Keratinocyte (primary cell): ENCODE data around the gene ARRB1. TPM values are rescaled to one million over a fixed set of nuclear protein-coding genes. Genes with fewer than 3 reads are reported as not detected.

Experiments
- DNase-seq: peaks from one replicate; pipeline ENCODE4 v3.0.0-alpha.2; 2011; ENCODE audit warnings: low read depth, missing footprints, low spot score
- FAIRE-seq: peaks from 2 replicates; lab custom pipeline; 2011; peaks lifted over from hg19 to GRCh38; lab: Jason Lieb, UNC
- H2AFZ ChIP-seq: 2 replicates; pipeline ENCODE4 v1.6.0; 2012; ENCODE audit warnings: low read length, control low read depth, inconsistent platforms; ENCODE audit not compliant: control insufficient read depth
- H3K27ac ChIP-seq: 2 replicates; pipeline ENCODE4 v1.5.1; 2011; ENCODE audit warnings: low read length; ENCODE audit not compliant: control insufficient read depth, insufficient read depth
- H3K27me3 ChIP-seq: 3 replicates; pipeline ENCODE4 v1.6.0; 2011; ENCODE audit warnings: low read length; ENCODE audit not compliant: control insufficient read depth, insufficient read depth; ENCODE audit errors: extremely low read depth
- H3K36me3 ChIP-seq, 2 experiments: 2 replicates in 1 of 2; 3 replicates in 1 of 2; pipeline ENCODE4 v1.5.1; 2011; ENCODE audit warnings: low read length in 2 of 2, mild to moderate bottlenecking in 1 of 2; ENCODE audit not compliant: control insufficient read depth in 2 of 2, insufficient read depth in 2 of 2; ENCODE audit errors: extremely low read depth in 1 of 2
- H3K4me1 ChIP-seq: 3 replicates; pipeline ENCODE4 v1.5.1; 2011; ENCODE audit warnings: low read length; ENCODE audit not compliant: control insufficient read depth, insufficient read depth; ENCODE audit errors: extremely low read depth
- H3K4me2 ChIP-seq: 3 replicates; pipeline ENCODE4 v1.6.0; 2011; ENCODE audit warnings: low read depth, low read length; ENCODE audit not compliant: control insufficient read depth, insufficient read depth; ENCODE audit errors: extremely low read depth
- H3K4me3 ChIP-seq, 3 experiments: fragments of 200-600 bp in 1 of 3; sonication (generic) in 1 of 3; 2 replicates in 2 of 3; 3 replicates in 1 of 3; pipeline ENCODE4 v1.5.1; 2011 to 2016; ENCODE audit warnings: low read length in 3 of 3, mild to moderate bottlenecking in 3 of 3, control low read depth in 2 of 3, inconsistent platforms in 1 of 3, low read depth in 1 of 3, mixed read lengths in 1 of 3, mixed run types in 1 of 3, moderate library complexity in 1 of 3; ENCODE audit not compliant: control insufficient read depth in 2 of 3, insufficient read depth in 2 of 3; ENCODE audit errors: extremely low read depth in 1 of 3
- H3K79me2 ChIP-seq: 2 replicates; pipeline ENCODE4 v1.6.0; 2012; ENCODE audit warnings: low read length; ENCODE audit not compliant: control insufficient read depth, insufficient read depth
- H3K9ac ChIP-seq: 3 replicates; pipeline ENCODE4 v1.6.0; 2011; ENCODE audit warnings: low read length; ENCODE audit not compliant: control insufficient read depth, insufficient read depth; ENCODE audit errors: extremely low read depth
- H3K9me1 ChIP-seq: 3 replicates; pipeline ENCODE4 v1.6.0; 2011; ENCODE audit warnings: low read length; ENCODE audit not compliant: control insufficient read depth, insufficient read depth; ENCODE audit errors: extremely low read depth
- H3K9me3 ChIP-seq: 2 replicates; pipeline ENCODE4 v1.5.1; 2012; ENCODE audit warnings: low read depth, low read length; ENCODE audit not compliant: control insufficient read depth
- H4K20me1 ChIP-seq: 3 replicates; pipeline ENCODE4 v1.6.0; 2011; ENCODE audit warnings: low read length; ENCODE audit not compliant: control insufficient read depth, insufficient read depth; ENCODE audit errors: extremely low read depth
- CTCF ChIP-seq, 3 experiments: IDR thresholded peaks in 1 of 3; conservative IDR thresholded peaks in 1 of 3; optimal IDR thresholded peaks in 1 of 3; 2 replicates in 2 of 3; 3 replicates in 1 of 3; pipeline versions ENCODE3 to v1.5.1; 2011; ENCODE audit warnings: low read length in 3 of 3, mild to moderate bottlenecking in 3 of 3, moderate library complexity in 2 of 3, control low read depth in 1 of 3, inconsistent platforms in 1 of 3; ENCODE audit not compliant: insufficient read depth in 2 of 3; ENCODE audit errors: extremely low read depth in 1 of 3
- EZH2 ChIP-seq: IDR thresholded peaks from one replicate; pipeline ENCODE4 v1.6.1; 2012; ENCODE audit warnings: inconsistent platforms, mild to moderate bottlenecking, low read length, moderate library complexity
- dilution Hi-C: fragments of 300-500 bp; cut with MboI; formaldehyde crosslinking; loops from one replicate; pipeline ENCODE4 v1.7.0; 2020; ENCODE audit warnings: low sequenced_read_pairs; ENCODE audit not compliant: extremely low pct_ligation_motif_present
- polyA plus RNA-seq, 5 experiments: library from polyadenylated mRNA; depleted of rRNA in 3 of 5; stranded (reverse) in 3 of 5; stranded (forward) in 1 of 5; unstranded in 1 of 5; fragments of >200 nt; gene quantifications; 1 replicate in 1 of 5; 2 replicates in 3 of 5; 3 replicates in 1 of 5; pipeline versions ENCODE4 v1.2.1 to v1.2.3, GENCODE V29; 2011 to 2012; ENCODE audit warnings: missing spikeins in 2 of 5, low read depth in 1 of 5, low replicate concordance in 1 of 5

The ARRB1 gene
- polyA plus RNA-seq, 1 donor (not counting 4 experiments of a cell fraction or from before 2014, with no cell fraction given), result 0.94 TPM

DNA sequence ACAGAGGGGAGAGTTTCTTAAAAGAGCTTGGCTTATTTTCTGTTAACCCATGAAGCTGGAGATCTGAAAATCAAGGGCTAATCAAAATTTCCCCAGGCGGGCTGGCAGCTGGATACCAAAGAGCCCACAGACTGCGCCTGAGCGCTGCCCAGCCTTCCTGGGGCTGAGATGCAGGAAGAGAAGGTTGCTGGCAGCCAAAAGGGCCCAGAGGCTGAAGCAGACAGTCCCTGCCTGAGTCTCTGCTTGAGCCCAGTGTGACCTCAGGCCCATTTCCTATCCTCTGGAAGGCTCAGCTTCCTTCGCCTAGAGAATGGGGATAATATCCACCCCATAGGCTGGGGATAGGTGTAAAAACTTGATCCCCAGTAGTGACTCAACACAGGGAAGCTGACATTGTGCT is 49.1 kb downstream of the ARRB1 start:
- no peaks in the 10 kb centered on the region for H4K20me1 ChIP-seq
- H3K27me3 ChIP-seq, result no peaks in the 10 kb centered on the region
- no peaks in the 10 kb centered on the region for H3K36me3 ChIP-seq
- dilution Hi-C loops, result no loop called here
- no peak overlapping the region for H3K4me3 ChIP-seq
- DNase-seq, result no peak
- no peaks in the 10 kb centered on the region for H3K4me1 ChIP-seq
- no peaks in the 10 kb centered on the region for H3K9me3 ChIP-seq
- FAIRE-seq, result no peak
- TF ChIP-seq EZH2, result no peak
- no peak for TF ChIP-seq CTCF (optimal IDR thresholded peaks at IDR 0.05 in 1 of 3, IDR thresholded peaks at IDR 0.05 in 1 of 3, conservative IDR thresholded peaks at IDR 0.05 in 1 of 3; ENCODE audit: extremely low read depth in 1 of 3, insufficient read depth in 2 of 3, low read length in 3 of 3)
- H3K9me1 ChIP-seq, result peaks cover 2% of the 10 kb centered on the region
- no peak overlapping the region for H3K4me2 ChIP-seq
- H2AFZ ChIP-seq, result no peak overlapping the region
- H3K9ac ChIP-seq, result no peak overlapping the region
- no peak overlapping the region for H3K27ac ChIP-seq
- H3K79me2 ChIP-seq, result no peaks in the 10 kb centered on the region

- no peaks in the 10 kb centered on the region for H3K4me1 ChIP-seq
- H3K9me3 ChIP-seq, result no peaks in the 10 kb centered on the region
- dilution Hi-C loops, result no loop called here
- no peaks in the 10 kb centered on the region for H3K79me2 ChIP-seq
- H3K9ac ChIP-seq, result no peak overlapping the region
- no peak overlapping the region for H3K4me2 ChIP-seq
- FAIRE-seq (no peak), DNase-seq (no peak)
- H3K36me3 ChIP-seq, result no peaks in the 10 kb centered on the region
- H4K20me1 ChIP-seq, result no peaks in the 10 kb centered on the region
- no peak overlapping the region for H3K4me3 ChIP-seq
- no peaks in the 10 kb centered on the region for H3K27me3 ChIP-seq
- H2AFZ ChIP-seq, result no peak overlapping the region
- peaks cover 2% of the 10 kb centered on the region for H3K9me1 ChIP-seq
- no peak overlapping the region for H3K27ac ChIP-seq
- TF ChIP-seq EZH2 (no peak), CTCF (optimal IDR thresholded peaks at IDR 0.05 in 1 of 3, IDR thresholded peaks at IDR 0.05 in 1 of 3, conservative IDR thresholded peaks at IDR 0.05 in 1 of 3; ENCODE audit: extremely low read depth in 1 of 3, insufficient read depth in 2 of 3, low read length in 3 of 3) (no peak)
Observed at GRCh38 chr11:75301601-75302345, 49.7 kb downstream of the ARRB1 start.
